H1 (cell line): Measurements from ENCODE around the gene ARID1B. TPM values are rescaled to one million over a fixed set of nuclear protein-coding genes. Genes with fewer than 3 reads are reported as not detected.

Source experiments
- CTCF ChIA-PET: fragments of 300-600 bp; sonication (Branson Sonifier 250); formaldehyde crosslinking; loops from one replicate; lab custom pipeline; 2021; ENCODE audit not compliant: partially characterized antibody; lab: Charles Lee
- POLR2A ChIA-PET: fragments of 300-600 bp; sonication (Branson Sonifier 250); formaldehyde crosslinking; loops from one replicate; lab custom pipeline; 2021; ENCODE audit warnings: inconsistent platforms; ENCODE audit not compliant: partially characterized antibody; lab: Charles Lee
- DNase-seq, 2 experiments: peaks; one replicate each; pipeline versions ENCODE4 v3.0.0 to v3.0.0-alpha.2; 2010 to 2022; ENCODE audit warnings: low spot score in 2 of 2, low read depth in 1 of 2, mixed read lengths in 1 of 2
- FAIRE-seq: peaks from 2 replicates; lab custom pipeline; 2011; peaks lifted over from hg19 to GRCh38; lab: Jason Lieb, UNC
- H2AFZ ChIP-seq: 2 replicates; pipeline ENCODE4 v1.8.1; 2012; ENCODE audit warnings: low read length, inconsistent platforms
- H2AK5ac ChIP-seq: 2 replicates; pipeline ENCODE4 v1.6.1; 2013; ENCODE audit warnings: low read depth, low read length
- H2BK120ac ChIP-seq: replicated peaks from 2 replicates; pipeline ENCODE3; 2013; ENCODE audit warnings: low read depth, low read length, inconsistent platforms
- H2BK12ac ChIP-seq: 2 replicates; pipeline ENCODE4 v1.6.1; 2013; ENCODE audit warnings: low read depth, low read length
- H2BK15ac ChIP-seq: 2 replicates; pipeline ENCODE4 v1.6.1; 2013; ENCODE audit warnings: low read length
- H2BK20ac ChIP-seq: 2 replicates; pipeline ENCODE4 v1.6.1; 2013; ENCODE audit warnings: low read length
- H2BK5ac ChIP-seq: 2 replicates; pipeline ENCODE4 v1.6.1; 2013; ENCODE audit warnings: low read depth, low read length
- H3K14ac ChIP-seq: 2 replicates; pipeline ENCODE4 v1.6.1; 2013; ENCODE audit warnings: inconsistent platforms; ENCODE audit not compliant: insufficient read length
- H3K18ac ChIP-seq: 2 replicates; pipeline ENCODE4 v1.6.1; 2013; ENCODE audit warnings: low read length; ENCODE audit errors: extremely low read depth
- H3K23ac ChIP-seq: 2 replicates; pipeline ENCODE4 v1.6.1; 2013; ENCODE audit warnings: inconsistent platforms; ENCODE audit not compliant: insufficient read length
- H3K23me2 ChIP-seq: 2 replicates; pipeline ENCODE4 v1.6.1; 2013; ENCODE audit warnings: low read depth, low read length
- H3K27ac ChIP-seq: 2 replicates; pipeline ENCODE4 v1.6.1; 2011; ENCODE audit warnings: low read depth, low read length, inconsistent platforms
- H3K27me3 ChIP-seq, 4 experiments: replicated peaks in 1 of 4; 1 replicate in 1 of 4; 2 replicates in 3 of 4; pipeline versions ENCODE4 v1.6.1 to v1.8.1; 2011 to 2013; ENCODE audit warnings: low read length in 3 of 4, mild to moderate bottlenecking in 3 of 4, inconsistent platforms in 2 of 4, mixed read lengths in 2 of 4, moderate library complexity in 1 of 4; ENCODE audit not compliant: control insufficient read depth in 3 of 4, insufficient read depth in 3 of 4; ENCODE audit errors: extremely low read depth in 1 of 4
- H3K36me3 ChIP-seq, 4 experiments: 2 replicates each; pipeline versions ENCODE4 v1.6.1 to v1.8.1; 2011 to 2013; ENCODE audit warnings: mild to moderate bottlenecking in 4 of 4, low read length in 3 of 4, moderate library complexity in 2 of 4, control low read depth in 1 of 4, inconsistent platforms in 1 of 4; ENCODE audit not compliant: insufficient read depth in 4 of 4, control insufficient read depth in 2 of 4
- H3K4ac ChIP-seq: replicated peaks from 2 replicates; pipeline ENCODE3; 2013; ENCODE audit warnings: low read length, low read depth, mixed read lengths, inconsistent platforms; ENCODE audit not compliant: insufficient read length
- H3K4me1 ChIP-seq, 4 experiments: replicated peaks in 1 of 4; 1 replicate in 1 of 4; 2 replicates in 3 of 4; pipeline versions ENCODE4 v1.6.1 to v1.8.1; 2011 to 2013; ENCODE audit warnings: low read length in 3 of 4, inconsistent platforms in 2 of 4, mixed read lengths in 1 of 4; ENCODE audit not compliant: insufficient read depth in 4 of 4, control insufficient read depth in 3 of 4
- H3K4me2 ChIP-seq, 2 experiments: 2 replicates each; pipeline versions ENCODE4 v1.6.1 to v1.8.1; 2011 to 2013; ENCODE audit warnings: low read depth in 2 of 2, low read length in 2 of 2, control low read depth in 1 of 2, inconsistent platforms in 1 of 2, mild to moderate bottlenecking in 1 of 2; ENCODE audit not compliant: insufficient read depth in 1 of 2
- H3K4me3 ChIP-seq, 4 experiments: fragments of 200-600, 300-600 bp in 1 of 4; sonication (generic), shearing (Covaris generic), sonication (Bioruptor Twin) in 1 of 4; 2 replicates each; pipeline versions ENCODE4 v1.5.1 to v1.8.1; 2011 to 2016; ENCODE audit warnings: low read length in 4 of 4, low read depth in 3 of 4, control low read depth in 2 of 4, inconsistent platforms in 2 of 4, mild to moderate bottlenecking in 2 of 4, mixed read lengths in 1 of 4, moderate library complexity in 1 of 4; ENCODE audit not compliant: insufficient read depth in 2 of 4; ENCODE audit errors: extremely low read depth in 1 of 4
- H3K56ac ChIP-seq: replicated peaks from 2 replicates; pipeline ENCODE3; 2013; ENCODE audit warnings: low read depth, mild to moderate bottlenecking, mixed read lengths, low read length, inconsistent platforms; ENCODE audit not compliant: insufficient read length
- H3K79me1 ChIP-seq: 2 replicates; pipeline ENCODE4 v1.6.1; 2013; ENCODE audit warnings: low read depth, low read length, control low read depth
- H3K79me2 ChIP-seq, 2 experiments: 2 replicates each; pipeline versions ENCODE4 v1.6.1 to v1.8.1; 2012 to 2013; ENCODE audit warnings: low read length in 2 of 2, mild to moderate bottlenecking in 2 of 2, inconsistent platforms in 1 of 2; ENCODE audit not compliant: insufficient read depth in 2 of 2, control insufficient read depth in 1 of 2
- H3K9ac ChIP-seq, 4 experiments: replicated peaks in 1 of 4; 1 replicate in 1 of 4; 2 replicates in 3 of 4; pipeline versions ENCODE4 v1.6.1 to v1.8.1; 2011 to 2013; ENCODE audit warnings: low read depth in 3 of 4, low read length in 3 of 4, control low read depth in 2 of 4, mild to moderate bottlenecking in 2 of 4, moderate library complexity in 2 of 4, inconsistent platforms in 1 of 4; ENCODE audit errors: extremely low read depth in 1 of 4
- H3K9me3 ChIP-seq, 2 experiments: 2 replicates each; pipeline versions ENCODE4 v1.6.1 to v1.8.1; 2012 to 2013; ENCODE audit warnings: mild to moderate bottlenecking in 2 of 2, moderate library complexity in 2 of 2, control low read depth in 1 of 2, inconsistent platforms in 1 of 2, low read depth in 1 of 2, low read length in 1 of 2, mixed read lengths in 1 of 2; ENCODE audit not compliant: insufficient read depth in 2 of 2
- H4K20me1 ChIP-seq, 2 experiments: replicated peaks in 1 of 2; 2 replicates each; pipeline versions ENCODE3 to v1.8.1; 2011 to 2013; ENCODE audit warnings: inconsistent platforms in 2 of 2, low read length in 2 of 2, mild to moderate bottlenecking in 1 of 2; ENCODE audit not compliant: insufficient read depth in 2 of 2, control insufficient read depth in 1 of 2
- H4K5ac ChIP-seq: 2 replicates; pipeline ENCODE4 v1.6.1; 2013; ENCODE audit warnings: low read length, low read depth, mixed read lengths, inconsistent platforms; ENCODE audit not compliant: insufficient read length
- H4K8ac ChIP-seq: 2 replicates; pipeline ENCODE4 v1.8.0; 2013; ENCODE audit warnings: mild to moderate bottlenecking, moderate library complexity, low read length, inconsistent platforms; ENCODE audit not compliant: insufficient read depth; ENCODE audit errors: extremely low read depth
- H4K91ac ChIP-seq: replicated peaks from 2 replicates; pipeline ENCODE3; 2013; ENCODE audit warnings: low read length, mixed read lengths, inconsistent platforms; ENCODE audit not compliant: insufficient read length
- BACH1 ChIP-seq: IDR thresholded peaks from 2 replicates; pipeline ENCODE4 v1.6.1; 2012; ENCODE audit warnings: low read length, improper control_type of control experiment
- CHD1 ChIP-seq: IDR thresholded peaks from 2 replicates; pipeline ENCODE4 v1.6.1; 2012; ENCODE audit warnings: low read depth, low read length, improper control_type of control experiment
- EGR1 ChIP-seq: IDR thresholded peaks from 2 replicates; pipeline ENCODE4 v1.6.1; 2011; ENCODE audit warnings: low read depth, low read length, borderline replicate concordance
- POU5F1 ChIP-seq: IDR thresholded peaks from 2 replicates; pipeline ENCODE4 v1.6.1; 2011; ENCODE audit warnings: low read depth, mild to moderate bottlenecking, low read length, moderate library complexity
- RBBP5 ChIP-seq: IDR thresholded peaks from 2 replicates; pipeline ENCODE4 v1.7.1; 2012; ENCODE audit warnings: low read depth, mild to moderate bottlenecking, inconsistent platforms, low read length, moderate library complexity, borderline replicate concordance
- RNF2 ChIP-seq: fragments of 200-900, 300-1000 bp; sonication (generic); IDR thresholded peaks from 2 replicates; pipeline ENCODE4 v1.7.1; 2016; ENCODE audit warnings: borderline replicate concordance, low read depth, mild to moderate bottlenecking, antibody characterized with exemption, low read length; ENCODE audit not compliant: poor library complexity, severe bottlenecking; ENCODE audit errors: missing control alignments
- SP2 ChIP-seq: IDR thresholded peaks from 2 replicates; pipeline ENCODE4 v1.6.1; 2012; ENCODE audit warnings: mild to moderate bottlenecking, low read length, inconsistent platforms
- TAF1 ChIP-seq: IDR thresholded peaks from 2 replicates; pipeline ENCODE4 v1.6.1; 2011; ENCODE audit warnings: mild to moderate bottlenecking, low read depth, low read length
- TBP ChIP-seq: IDR thresholded peaks from 2 replicates; pipeline ENCODE4 v1.6.1; 2011; ENCODE audit warnings: low read depth, low read length, improper control_type of control experiment
- TCF12 ChIP-seq: IDR thresholded peaks from 2 replicates; pipeline ENCODE4 v1.6.1; 2011; ENCODE audit warnings: low read depth, mild to moderate bottlenecking, low read length
- USF2 ChIP-seq: IDR thresholded peaks from 2 replicates; pipeline ENCODE4 v1.6.1; 2011; ENCODE audit warnings: low read length, improper control_type of control experiment
- ZNF274 ChIP-seq: IDR thresholded peaks from 2 replicates; pipeline ENCODE4 v1.7.0; 2012; ENCODE audit warnings: low read length, borderline replicate concordance; ENCODE audit errors: extremely low read depth
- WGBS, 2 experiments: shearing (Covaris generic) in 1 of 2; methylation state at CpG; one replicate each; pipeline versions ENCODE4 v1.1.6 to v1.1.7; 2013 to 2015; ENCODE audit warnings: low lambda C conversion rate in 2 of 2, mixed read lengths in 2 of 2, inconsistent platforms in 1 of 2, low coverage in 1 of 2, missing lambda C conversion rate in 1 of 2; ENCODE audit not compliant: insufficient replicate concordance in 2 of 2, insufficient coverage in 1 of 2, insufficient read length in 1 of 2; ENCODE audit errors: extremely low coverage in 1 of 2, missing lambda C conversion rate in 1 of 2; 5-methylcytosine and 5-hydroxymethylcytosine counted together
- polyA plus RNA-seq, 7 experiments: library from polyadenylated mRNA; depleted of rRNA in 3 of 7; stranded (reverse) in 5 of 7; unstranded in 2 of 7; fragments of >200 nt in 5 of 7; fragments of 200-250 nt in 2 of 7; gene quantifications; 1 replicate in 5 of 7; 2 replicates in 1 of 7; 4 replicates in 1 of 7; pipeline versions ENCODE4 v1.2.1 to v1.2.3, GENCODE V29; 2011 to 2013; ENCODE audit warnings: missing spikeins in 2 of 7, mixed read lengths in 2 of 7
- total RNA-seq: library from RNA; stranded (reverse); fragmentation: NEBNext Ultra II Directional; extraction: Animal tissue kit (Norgen Biotek cat#: 25700); gene quantifications from 2 replicates; pipeline ENCODE4 v1.2.1, GENCODE V29; 2021
- TF ChIP-seq, protein P1 (sequence below): IDR thresholded peaks from 2 replicates; pipeline ENCODE4 v1.6.1; 2011; ENCODE audit warnings: low read depth, mild to moderate bottlenecking, low read length; ENCODE audit not compliant: insufficient read depth

ARID1B gene
- total and polyA plus RNA-seq, 2 of the 8 experiments (the other 6 are each of a cell fraction or from before 2014, with no cell fraction given) = 24.3 to 70.3 TPM

GRCh38 chr6:156885562-156885961, 108.4 kb downstream of the ARID1B start:
- Histone ChIP-seq H4K20me1 (peaks cover 7 to 15% of the 10 kb centered on the region in 2 experiments), H2AK5ac (no peak overlapping the region), H3K56ac (no peak overlapping the region), H2BK5ac (no peak overlapping the region), H2BK12ac (no peak overlapping the region), H3K79me2 (peaks cover 0 to 98% of the 10 kb centered on the region in 2 experiments; a peak in 3 of 4 replicates), H3K79me1 (peaks cover 10% of the 10 kb centered on the region; the same call in 1 of the 2 replicates), H3K23ac (no peak overlapping the region), H3K27ac (no peak overlapping the region), H3K14ac (no peak overlapping the region), H4K8ac (no peak overlapping the region), H3K9me3 (no peaks in the 10 kb centered on the region), H2BK120ac (no peak overlapping the region), H2BK15ac (no peak overlapping the region), H3K4ac (no peak overlapping the region), H3K23me2 (no peaks in the 10 kb centered on the region), H3K4me1 (peaks cover 2 to 33% (median 21%) of the 10 kb centered on the region in 4 experiments; a peak in 6 of 7 replicates), H2BK20ac (no peak overlapping the region), H3K18ac (no peak overlapping the region), H3K36me3 (no peaks in the 10 kb centered on the region), H2AFZ (no peak overlapping the region), H3K9ac (no peak overlapping the region), H4K5ac (no peak overlapping the region), H3K4me3 (no peak overlapping the region), H3K4me2 (no peak overlapping the region), H3K27me3 (no peaks in the 10 kb centered on the region), H4K91ac (no peak overlapping the region)
- no peak for DNase-seq
- POLR2A ChIA-PET = interaction anchor here (0.9 kb wide), 1 partner anchor 61 kb away, joined by 3 read pairs; no protein-coding TSS in a partner anchor
- whole genome bisulfite sequencing, 2 experiments = 84% methylated on average over 2 of the region's 2 CpGs; no CpG with 5 or more reads in 1 of the 2 experiments
- FAIRE-seq = no peak
- CTCF ChIA-PET = interaction anchor here (1.5 kb wide), 1 partner anchor 10 kb away, joined by 3 read pairs; no protein-coding TSS in a partner anchor
- TF ChIP-seq USF2 (no peak), EGR1 (no peak), SP2 (no peak), TCF12 (no peak), ZNF274 (no peak), TAF1 (no peak), RNF2 (no peak), TBP (no peak), RBBP5 (no peak), POU5F1 (no peak), CHD1 (no peak), BACH1 (no peak)
- TF ChIP-seq, protein P1, sequence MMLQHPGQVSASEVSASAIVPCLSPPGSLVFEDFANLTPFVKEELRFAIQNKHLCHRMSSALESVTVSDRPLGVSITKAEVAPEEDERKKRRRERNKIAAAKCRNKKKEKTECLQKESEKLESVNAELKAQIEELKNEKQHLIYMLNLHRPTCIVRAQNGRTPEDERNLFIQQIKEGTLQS = no peak
